Erythroblast (primary cell): ENCODE data around the gene USP48.

ENCODE experiments used
- GATA1 ChIP-seq: IDR thresholded peaks from 2 replicates; pipeline ENCODE4 v1.6.1; 2011; ENCODE audit warnings: low read depth, mild to moderate bottlenecking, control low read depth, low read length, moderate library complexity
- POLR2A ChIP-seq: IDR thresholded peaks from 2 replicates; pipeline ENCODE4 v1.6.1; 2011; ENCODE audit warnings: mild to moderate bottlenecking, low read length

DNA sequence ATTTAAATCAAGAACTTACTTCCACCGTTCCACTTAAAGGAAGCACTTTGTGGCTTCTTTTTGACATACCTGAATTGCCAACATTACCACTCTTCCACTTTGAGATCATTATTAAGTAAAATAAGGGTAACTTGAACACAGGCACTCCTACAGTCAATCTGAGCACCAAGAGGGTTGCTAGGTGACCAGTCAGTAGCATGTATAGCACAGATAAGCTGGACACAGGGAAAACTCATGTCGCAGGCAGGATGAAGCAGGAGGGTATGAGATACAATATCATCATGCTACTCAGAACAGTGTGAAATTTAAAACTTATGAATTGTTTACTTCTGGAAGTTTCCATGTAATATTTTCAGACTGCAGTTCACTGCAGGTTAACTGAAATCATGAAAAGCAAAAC is 66.8 kb downstream of the USP48 start:
- TF ChIP-seq POLR2A, result no peak
- TF ChIP-seq GATA1, result no peak
